Measurements from ENCODE around the gene DLGAP1.

Gene DLGAP1

GRCh38 chr18:3753106-3753505 lies 702.0 kb downstream of the DLGAP1 start:
- no peak for DNase-seq

- DNase-seq, result no peak
Measured at GRCh38 chr18:3748086-3748485, 707.0 kb downstream of the DLGAP1 start.

- DNase-seq, result no peak
Measured at GRCh38 chr18:3747176-3747973, 707.7 kb downstream of the DLGAP1 start.

GRCh38 chr18:3742541-3742940 lies 712.6 kb downstream of the DLGAP1 start:
- DNase-seq, result no peak

GRCh38 chr18:3741333-3741732 lies 713.8 kb downstream of the DLGAP1 start:
- DNase-seq, result no peak

GRCh38 chr18:3728704-3729437 lies 726.2 kb downstream of the DLGAP1 start:
- DNase-seq, result no peak

GRCh38 chr18:3727274-3727673 lies 727.8 kb downstream of the DLGAP1 start:
- no peak for DNase-seq

GRCh38 chr18:3726238-3726951 lies 728.7 kb downstream of the DLGAP1 start:
- DNase-seq, result peak in 1 of 2 experiments; percentile 29

- no peak for DNase-seq
Measured at GRCh38 chr18:3725115-3725514, 730.0 kb downstream of the DLGAP1 start.

- DNase-seq, result no peak
Measured at GRCh38 chr18:3723554-3723953, 731.6 kb downstream of the DLGAP1 start.

GRCh38 chr18:3722649-3723433 lies 732.3 kb downstream of the DLGAP1 start:
- DNase-seq, result no peak

GRCh38 chr18:3721771-3722648 lies 733.1 kb downstream of the DLGAP1 start:
- DNase-seq, result no peak

GRCh38 chr18:3720818-3721545 lies 734.1 kb downstream of the DLGAP1 start:
- DNase-seq, result peak; percentile 48 to 55

- no peak for DNase-seq
Measured at GRCh38 chr18:3720159-3720558, 734.9 kb downstream of the DLGAP1 start.

GRCh38 chr18:3717376-3718025 lies 737.6 kb downstream of the DLGAP1 start:
- no peak for DNase-seq

GRCh38 chr18:3716116-3716660 lies 738.9 kb downstream of the DLGAP1 start:
- DNase-seq, result no peak

- peak in 1 of 2 experiments; percentile 26 for DNase-seq
Measured at GRCh38 chr18:3715231-3716080, 739.7 kb downstream of the DLGAP1 start.

- no peak for DNase-seq
Measured at GRCh38 chr18:3713708-3714107, 741.4 kb downstream of the DLGAP1 start.

- no peak for DNase-seq
Measured at GRCh38 chr18:3713166-3713565, 741.9 kb downstream of the DLGAP1 start.
